Endothelial cell (in vitro differentiated cells): ENCODE measurements around the gene SETD2. TPM values are rescaled to one million over a fixed set of nuclear protein-coding genes. Genes with fewer than 3 reads are reported as not detected.

ENCODE experiments used
- DNase-seq: peaks from one replicate; pipeline ENCODE4 v3.0.0; 2021; ENCODE audit warnings: low spot score
- H3K27ac Mint-ChIP-seq: one replicate; pipeline ENCODE4 v1.8.0; 2021; ENCODE audit warnings: mixed read lengths, inconsistent platforms; ENCODE audit not compliant: unreplicated experiment
- H3K27me3 Mint-ChIP-seq: one replicate; pipeline ENCODE4 v1.8.0; 2021; ENCODE audit warnings: mild to moderate bottlenecking, moderate library complexity, mixed read lengths, inconsistent platforms; ENCODE audit not compliant: unreplicated experiment
- H3K36me3 Mint-ChIP-seq: one replicate; pipeline ENCODE4 v1.8.0; 2021; ENCODE audit warnings: mild to moderate bottlenecking, low read depth, mixed read lengths, inconsistent platforms; ENCODE audit not compliant: unreplicated experiment
- H3K4me1 Mint-ChIP-seq: one replicate; pipeline ENCODE4 v1.8.0; 2021; ENCODE audit warnings: mild to moderate bottlenecking, mixed read lengths, inconsistent platforms; ENCODE audit not compliant: unreplicated experiment
- H3K4me3 Mint-ChIP-seq: one replicate; pipeline ENCODE4 v1.8.0; 2021; ENCODE audit warnings: mild to moderate bottlenecking, mixed read lengths, inconsistent platforms; ENCODE audit not compliant: unreplicated experiment
- H3K9me3 Mint-ChIP-seq: one replicate; pipeline ENCODE4 v1.8.0; 2021; ENCODE audit warnings: mixed read lengths, inconsistent platforms; ENCODE audit not compliant: unreplicated experiment
- CTCF ChIP-seq: fragments of 200-600 bp; sonication (generic); IDR thresholded peaks from one replicate; pipeline ENCODE4 v1.5.0; 2021; ENCODE audit warnings: antibody characterized with exemption; ENCODE audit not compliant: unreplicated experiment
- total RNA-seq: library from RNA; stranded (reverse); fragmentation: NEBNext Ultra II Directional; extraction: Animal tissue kit (Norgen Biotek cat#: 25700); gene quantifications from one replicate; pipeline ENCODE4 v1.2.1, GENCODE V29; 2021; ENCODE audit not compliant: unreplicated experiment

SETD2 gene
- total RNA-seq, 1 donor from 2014 or later, result 51.4 TPM

GRCh38 chr3:47102081-47102600, 61.8 kb downstream of the SETD2 start:
- Mint-ChIP-seq H3K4me3 (no peak overlapping the region), H3K4me1 (no peaks in the 10 kb centered on the region), H3K36me3 (peaks cover 10% of the 10 kb centered on the region), H3K27ac (no peak overlapping the region), H3K27me3 (no peaks in the 10 kb centered on the region), H3K9me3 (no peaks in the 10 kb centered on the region)
- TF ChIP-seq CTCF, result no peak
- DNase-seq, result no peak

GRCh38 chr3:47098910-47099309, 65.0 kb downstream of the SETD2 start:
- H3K36me3 Mint-ChIP-seq, result peaks cover 7% of the 10 kb centered on the region
- TF ChIP-seq CTCF, result no peak
- no peaks in the 10 kb centered on the region for H3K4me1 Mint-ChIP-seq
- no peaks in the 10 kb centered on the region for H3K27me3 Mint-ChIP-seq
- DNase-seq, result no peak
- no peak overlapping the region for H3K27ac Mint-ChIP-seq
- H3K4me3 Mint-ChIP-seq, result no peak overlapping the region
- H3K9me3 Mint-ChIP-seq, result no peaks in the 10 kb centered on the region

- H3K27me3 Mint-ChIP-seq, result no peaks in the 10 kb centered on the region
- no peak for TF ChIP-seq CTCF
- H3K27ac Mint-ChIP-seq, result no peak overlapping the region
- H3K36me3 Mint-ChIP-seq, result peaks cover 7% of the 10 kb centered on the region
- DNase-seq, result no peak
- no peaks in the 10 kb centered on the region for H3K9me3 Mint-ChIP-seq
- H3K4me3 Mint-ChIP-seq, result no peak overlapping the region
- no peaks in the 10 kb centered on the region for H3K4me1 Mint-ChIP-seq
These were observed 66.0 kb downstream of the SETD2 start for GRCh38 chr3:47097864-47098263.

- H3K27ac Mint-ChIP-seq, result peak overlapping the region; percentile 7
- H3K4me1 Mint-ChIP-seq, result no peaks in the 10 kb centered on the region
- no peak for DNase-seq
- peaks cover 3% of the 10 kb centered on the region for H3K36me3 Mint-ChIP-seq
- no peak for TF ChIP-seq CTCF
- H3K27me3 Mint-ChIP-seq, result no peaks in the 10 kb centered on the region
- H3K9me3 Mint-ChIP-seq, result no peaks in the 10 kb centered on the region
- no peak overlapping the region for H3K4me3 Mint-ChIP-seq
These were observed 67.0 kb downstream of the SETD2 start for GRCh38 chr3:47096959-47097358.

- H3K27ac Mint-ChIP-seq, result no peak overlapping the region
- TF ChIP-seq CTCF, result no peak
- no peak overlapping the region for H3K4me3 Mint-ChIP-seq
- H3K4me1 Mint-ChIP-seq, result no peaks in the 10 kb centered on the region
- no peak for DNase-seq
- H3K36me3 Mint-ChIP-seq, result peaks cover 8% of the 10 kb centered on the region
- no peaks in the 10 kb centered on the region for H3K9me3 Mint-ChIP-seq
- H3K27me3 Mint-ChIP-seq, result no peaks in the 10 kb centered on the region
These were observed 71.8 kb downstream of the SETD2 start for GRCh38 chr3:47092090-47092489.
